Panc1 (cell line): Measurements from ENCODE around the gene POU2AF3. TPM values are rescaled to one million over a fixed set of nuclear protein-coding genes. Genes with fewer than 3 reads are reported as not detected.

Experiments
- ATAC-seq: fragments of 200-7000 bp; cut with Tn5 transposase; 2 replicates; pipeline ENCODE4 v1.9.1; 2020; ENCODE audit warnings: mild to moderate bottlenecking, moderate library complexity
- BruUV-seq: library from RNA; stranded (reverse); fragments of 400-500 nt; replicated peaks from 2 replicates; lab custom pipeline; 2021; lab: Mats Ljungman, UMichigan
- CTCF ChIA-PET: fragments of 300-600 bp; sonication (Branson Sonifier 250); formaldehyde crosslinking; loops from one replicate; lab custom pipeline; 2022; ENCODE audit warnings: antibody characterized with exemption; lab: Charles Lee
- POLR2A ChIA-PET: fragments of 300-600 bp; sonication (Branson Sonifier 250); formaldehyde crosslinking; loops from one replicate; lab custom pipeline; 2022; ENCODE audit warnings: antibody characterized with exemption; lab: Charles Lee
- DNase-seq: peaks from one replicate; pipeline ENCODE4 v3.0.0-alpha.2; 2010; ENCODE audit warnings: low read depth, low spot score
- H3K27ac ChIP-seq: 2 replicates; pipeline ENCODE4 v1.5.1; 2011; ENCODE audit warnings: mild to moderate bottlenecking, low read length, inconsistent platforms
- H3K27me3 ChIP-seq: fragments of 200-500 bp; sonication (Bioruptor generic); 2 replicates; pipeline ENCODE4 v1.6.0; 2014; ENCODE audit warnings: low read length, inconsistent platforms; ENCODE audit not compliant: control insufficient read depth, insufficient read depth
- H3K36me3 ChIP-seq: fragments of 200-500 bp; sonication (Bioruptor generic); 2 replicates; pipeline ENCODE4 v1.5.1; 2014; ENCODE audit warnings: inconsistent platforms, mild to moderate bottlenecking, low read length, moderate library complexity; ENCODE audit not compliant: control insufficient read depth, insufficient read depth
- H3K4me1 ChIP-seq: 2 replicates; pipeline ENCODE4 v1.5.1; 2011; ENCODE audit warnings: inconsistent platforms, mild to moderate bottlenecking, low read length, moderate library complexity; ENCODE audit not compliant: control insufficient read depth, insufficient read depth
- H3K4me3 ChIP-seq, 2 experiments: 2 replicates each; pipeline ENCODE4 v1.5.1; 2011 to 2012; ENCODE audit warnings: low read depth in 2 of 2, low read length in 2 of 2, mild to moderate bottlenecking in 2 of 2, inconsistent platforms in 1 of 2, moderate library complexity in 1 of 2
- H3K9me3 ChIP-seq: fragments of 200-500 bp; sonication (Bioruptor generic); 2 replicates; pipeline ENCODE4 v1.5.1; 2014; ENCODE audit warnings: low read depth, mild to moderate bottlenecking, inconsistent platforms, low read length, moderate library complexity; ENCODE audit not compliant: control insufficient read depth, insufficient read depth
- CTCF ChIP-seq: fragments of 450-650 bp; IDR thresholded peaks from 2 replicates; pipeline ENCODE4 v1.5.1; 2017; ENCODE audit warnings: mild to moderate bottlenecking
- POLR2AphosphoS5 ChIP-seq: IDR thresholded peaks from 2 replicates; pipeline ENCODE4 v1.6.1; 2012; ENCODE audit warnings: mild to moderate bottlenecking, low read depth, low read length, moderate library complexity
- REST ChIP-seq, 2 experiments: IDR thresholded peaks; 2 replicates each; pipeline ENCODE4 v1.6.1; 2011 to 2012; ENCODE audit warnings: low read depth in 2 of 2, control low read depth in 1 of 2, low read length in 1 of 2, mild to moderate bottlenecking in 1 of 2, moderate library complexity in 1 of 2; ENCODE audit not compliant: insufficient read depth in 1 of 2
- SIN3A ChIP-seq: IDR thresholded peaks from 2 replicates; pipeline ENCODE4 v1.6.1; 2012; ENCODE audit warnings: low read depth, mild to moderate bottlenecking, low read length, moderate library complexity, borderline replicate concordance; ENCODE audit not compliant: insufficient read depth
- TCF7L2 ChIP-seq: IDR thresholded peaks from 2 replicates; pipeline ENCODE4 v1.6.1; 2011; ENCODE audit warnings: mild to moderate bottlenecking, low read depth, low read length, inconsistent platforms
- in situ Hi-C: cut with HindIII; loops from 2 replicates; pipeline ENCODE4 v1.10.0; 2016; ENCODE audit warnings: low sequenced_read_pairs, low pct_unique_long_range_greater_than_20kb
- intact Hi-C: fragments of 100-400 bp; cut with micrococcal nuclease; formaldehyde crosslinking; loops from one replicate; pipeline ENCODE4 v1.10.0; 2022; ENCODE audit not compliant: unreplicated experiment
- total RNA-seq: library from RNA; stranded (reverse); gene quantifications from one replicate; pipeline ENCODE4 v1.2.1, GENCODE V29; 2021; ENCODE audit not compliant: unreplicated experiment

POU2AF3 gene
- total RNA-seq, 1 experiment from 2014 or later: 0.64 TPM

GRCh38 chr11:111260811-111261210 is 37.5 kb upstream of the POU2AF3 start:
- no peaks in the 10 kb centered on the region for H3K9me3 ChIP-seq
- BruUV-seq: no TSS peak
- CTCF ChIA-PET: no interaction called here
- ATAC-seq (no peak), DNase-seq (no peak)
- POLR2A ChIA-PET: no interaction called here
- peaks cover 27% of the 10 kb centered on the region for H3K27me3 ChIP-seq
- H3K4me3 ChIP-seq: no peak overlapping the region
- H3K27ac ChIP-seq: no peak overlapping the region
- intact Hi-C loops (no loop called here), in situ Hi-C loops (no loop called here)
- H3K4me1 ChIP-seq: no peaks in the 10 kb centered on the region
- TF ChIP-seq REST (IDR thresholded peaks at IDR 0.05; ENCODE audit: insufficient read depth in 1 of 2, low read depth in 2 of 2, low read length in 1 of 2) (no peak), CTCF (no peak), POLR2AphosphoS5 (no peak), TCF7L2 (no peak)
- no peaks in the 10 kb centered on the region for H3K36me3 ChIP-seq

- BruUV-seq: no TSS peak
These were observed 33.7 kb upstream of the POU2AF3 start for GRCh38 chr11:111264646-111265045.

More at GRCh38 chr11:111264646-111265045, 33.7 kb upstream of the POU2AF3 start:
- Histone ChIP-seq H3K36me3 (no peaks in the 10 kb centered on the region), H3K9me3 (no peaks in the 10 kb centered on the region), H3K27me3 (peaks cover 21% of the 10 kb centered on the region), H3K4me1 (no peaks in the 10 kb centered on the region), H3K27ac (no peak overlapping the region), H3K4me3 (no peak overlapping the region)
- ATAC-seq (no peak), DNase-seq (no peak)
- CTCF ChIA-PET: no interaction called here
- intact Hi-C loops (no loop called here), in situ Hi-C loops (no loop called here)
- POLR2A ChIA-PET: no interaction called here
- TF ChIP-seq SIN3A: no peak
- no peak for TF ChIP-seq REST (IDR thresholded peaks at IDR 0.05; ENCODE audit: insufficient read depth in 1 of 2, low read depth in 2 of 2, low read length in 1 of 2)
- no peak for TF ChIP-seq CTCF
- TF ChIP-seq TCF7L2: no peak
- TF ChIP-seq POLR2AphosphoS5: no peak
